ENCODE results near the gene PXDN.

GRCh38 chr2:1656961-1657841 lies 87.1 kb downstream of the PXDN start:
- TF ChIP-seq, protein P1, sequence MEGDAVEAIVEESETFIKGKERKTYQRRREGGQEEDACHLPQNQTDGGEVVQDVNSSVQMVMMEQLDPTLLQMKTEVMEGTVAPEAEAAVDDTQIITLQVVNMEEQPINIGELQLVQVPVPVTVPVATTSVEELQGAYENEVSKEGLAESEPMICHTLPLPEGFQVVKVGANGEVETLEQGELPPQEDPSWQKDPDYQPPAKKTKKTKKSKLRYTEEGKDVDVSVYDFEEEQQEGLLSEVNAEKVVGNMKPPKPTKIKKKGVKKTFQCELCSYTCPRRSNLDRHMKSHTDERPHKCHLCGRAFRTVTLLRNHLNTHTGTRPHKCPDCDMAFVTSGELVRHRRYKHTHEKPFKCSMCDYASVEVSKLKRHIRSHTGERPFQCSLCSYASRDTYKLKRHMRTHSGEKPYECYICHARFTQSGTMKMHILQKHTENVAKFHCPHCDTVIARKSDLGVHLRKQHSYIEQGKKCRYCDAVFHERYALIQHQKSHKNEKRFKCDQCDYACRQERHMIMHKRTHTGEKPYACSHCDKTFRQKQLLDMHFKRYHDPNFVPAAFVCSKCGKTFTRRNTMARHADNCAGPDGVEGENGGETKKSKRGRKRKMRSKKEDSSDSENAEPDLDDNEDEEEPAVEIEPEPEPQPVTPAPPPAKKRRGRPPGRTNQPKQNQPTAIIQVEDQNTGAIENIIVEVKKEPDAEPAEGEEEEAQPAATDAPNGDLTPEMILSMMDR (conservative IDR thresholded peaks at IDR 0.05; ENCODE audit: low read length): no peak
- TF ChIP-seq EZH2phosphoT487 (IDR thresholded peaks at IDR 0.05; ENCODE audit: borderline replicate concordance): no peak

Data from Loucy (cell line).